A673 (cell line): ENCODE measurements around the gene SLC16A9.
"Not testable (repeated sequence)": the region's sequence is repeated elsewhere in the genome, so short reads cannot be mapped to it uniquely, and the experiment has no call there.

Source experiments
- CTCF ChIP-seq: fragments of 300-800, 200-600 bp; sonication (generic); conservative IDR thresholded peaks from 2 replicates; pipeline ENCODE4 v1.5.1; 2017; ENCODE audit warnings: low read depth, mild to moderate bottlenecking, antibody characterized with exemption, low read length, moderate library complexity, mixed read lengths
- EZH2 ChIP-seq: fragments of 200-600 bp; sonication (generic); IDR thresholded peaks from 2 replicates; pipeline ENCODE4 v1.6.1; 2017; ENCODE audit warnings: borderline replicate concordance, low read depth, mild to moderate bottlenecking, mixed read lengths, antibody characterized with exemption, low read length; ENCODE audit not compliant: poor library complexity, severe bottlenecking

- not testable (repeated sequence) for TF ChIP-seq EZH2, CTCF
Measured at GRCh38 chr10:59732849-59733248, 23.2 kb upstream of the SLC16A9 start.
